GM13977 (cell line): Measurements from ENCODE around the gene SH3BGRL2.
"Not testable (repeated sequence)": the region's sequence is repeated elsewhere in the genome, so short reads cannot be mapped to it uniquely, and the experiment has no call there.

Experiments used
- DNase-seq: peaks from one replicate; pipeline ENCODE4 v3.0.0; 2012; ENCODE audit warnings: low spot score
- in situ Hi-C: fragments of 300-500 bp; cut with MboI; formaldehyde crosslinking; loops from one replicate; pipeline ENCODE4 v1.12.0; 2022; ENCODE audit warnings: low sequenced_read_pairs, low pct_unique_long_range_greater_than_20kb, mixed read lengths, inconsistent platforms; ENCODE audit not compliant: unreplicated experiment
- TF ChIP-seq, protein P1 (sequence below): IDR thresholded peaks from 2 replicates; pipeline ENCODE4 v1.5.1; 2012; ENCODE audit warnings: mild to moderate bottlenecking, control low read depth; ENCODE audit not compliant: insufficient read depth; ENCODE audit errors: extremely low read depth, missing control alignments

The SH3BGRL2 gene

DNA sequence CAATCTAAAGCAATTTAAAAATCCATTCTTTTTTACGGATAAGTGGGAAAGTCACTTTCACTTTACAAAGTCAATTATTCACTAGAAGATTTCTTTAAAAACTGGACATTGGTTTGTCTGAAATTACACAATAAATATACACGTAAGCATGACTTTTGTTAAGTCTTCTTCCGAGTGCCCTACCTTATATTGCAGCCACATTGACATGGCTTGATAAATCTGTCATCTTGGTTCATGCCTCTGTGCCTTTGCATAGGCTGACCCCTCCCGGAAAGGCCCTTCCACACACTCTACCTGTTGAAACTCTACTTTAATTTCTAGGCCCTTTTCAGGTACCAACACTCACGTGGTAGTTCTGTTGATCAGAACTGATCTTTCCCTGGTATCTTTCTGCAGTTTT, 104.1 kb downstream of the SH3BGRL2 start:
- TF ChIP-seq, protein P1, sequence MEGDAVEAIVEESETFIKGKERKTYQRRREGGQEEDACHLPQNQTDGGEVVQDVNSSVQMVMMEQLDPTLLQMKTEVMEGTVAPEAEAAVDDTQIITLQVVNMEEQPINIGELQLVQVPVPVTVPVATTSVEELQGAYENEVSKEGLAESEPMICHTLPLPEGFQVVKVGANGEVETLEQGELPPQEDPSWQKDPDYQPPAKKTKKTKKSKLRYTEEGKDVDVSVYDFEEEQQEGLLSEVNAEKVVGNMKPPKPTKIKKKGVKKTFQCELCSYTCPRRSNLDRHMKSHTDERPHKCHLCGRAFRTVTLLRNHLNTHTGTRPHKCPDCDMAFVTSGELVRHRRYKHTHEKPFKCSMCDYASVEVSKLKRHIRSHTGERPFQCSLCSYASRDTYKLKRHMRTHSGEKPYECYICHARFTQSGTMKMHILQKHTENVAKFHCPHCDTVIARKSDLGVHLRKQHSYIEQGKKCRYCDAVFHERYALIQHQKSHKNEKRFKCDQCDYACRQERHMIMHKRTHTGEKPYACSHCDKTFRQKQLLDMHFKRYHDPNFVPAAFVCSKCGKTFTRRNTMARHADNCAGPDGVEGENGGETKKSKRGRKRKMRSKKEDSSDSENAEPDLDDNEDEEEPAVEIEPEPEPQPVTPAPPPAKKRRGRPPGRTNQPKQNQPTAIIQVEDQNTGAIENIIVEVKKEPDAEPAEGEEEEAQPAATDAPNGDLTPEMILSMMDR, result no peak
- in situ Hi-C loops, result no loop called here
- no peak for DNase-seq

DNA sequence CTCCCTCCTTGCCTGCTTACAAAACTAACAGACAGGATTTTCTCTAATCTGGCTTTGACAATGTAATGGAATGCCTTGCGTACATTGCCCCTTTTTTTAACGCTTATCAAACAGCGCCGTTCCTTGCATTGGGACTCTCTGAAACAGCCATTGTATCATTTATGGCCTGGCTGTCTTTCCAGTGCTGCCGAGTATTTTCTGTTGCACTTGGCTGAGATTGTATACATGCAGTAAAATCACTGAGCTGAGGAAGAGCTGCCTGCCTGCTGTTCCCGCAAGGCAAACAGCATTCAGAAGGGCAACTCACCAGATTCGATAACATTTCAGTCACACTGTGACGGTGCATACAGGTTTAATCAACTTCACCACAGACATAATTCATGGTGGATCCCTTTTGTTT, 106.0 kb downstream of the SH3BGRL2 start:
- in situ Hi-C loops, result no loop called here
- TF ChIP-seq, protein P1, result no peak
- DNase-seq, result no peak

DNA sequence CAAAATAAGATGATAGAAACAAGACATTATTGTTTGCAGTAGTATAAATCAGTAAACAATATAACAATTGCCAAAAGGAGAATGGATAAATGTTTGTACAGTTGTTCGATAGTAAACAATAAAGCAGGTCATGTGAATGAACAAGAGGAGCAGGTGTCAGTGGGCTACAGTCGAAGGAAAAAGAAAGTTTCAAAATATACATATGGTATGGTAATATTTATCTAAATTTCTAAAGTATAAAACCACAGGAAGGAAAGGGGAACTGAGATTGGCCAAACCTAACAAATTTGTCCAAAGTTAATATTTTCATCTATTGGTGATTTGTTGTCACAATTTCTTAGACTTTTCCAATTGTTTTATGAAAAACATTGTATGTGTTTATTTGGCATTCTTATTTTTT, 110.9 kb downstream of the SH3BGRL2 start:
- TF ChIP-seq, protein P1, result no peak
- in situ Hi-C loops, result no loop called here
- no peak for DNase-seq

DNA sequence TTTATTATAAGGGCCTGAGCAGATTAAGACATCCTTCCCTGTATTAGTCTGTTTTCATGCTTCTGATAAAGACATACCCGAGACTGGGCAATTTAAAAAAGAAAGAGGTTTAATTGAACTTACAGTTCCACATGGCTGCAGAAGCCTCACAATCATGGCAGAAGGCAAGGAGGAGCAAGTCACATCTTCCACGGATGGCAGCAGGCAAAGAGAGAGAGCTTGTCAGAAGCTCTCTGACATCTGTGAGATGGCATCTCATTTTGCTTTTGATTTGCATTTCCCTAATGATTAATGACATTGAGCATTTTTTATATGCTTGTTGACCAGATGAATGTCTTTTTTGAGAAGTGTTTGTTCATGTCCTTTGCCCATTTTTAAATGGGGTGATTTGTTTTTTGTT, 114.2 kb downstream of the SH3BGRL2 start:
- not testable (repeated sequence) for DNase-seq

DNA sequence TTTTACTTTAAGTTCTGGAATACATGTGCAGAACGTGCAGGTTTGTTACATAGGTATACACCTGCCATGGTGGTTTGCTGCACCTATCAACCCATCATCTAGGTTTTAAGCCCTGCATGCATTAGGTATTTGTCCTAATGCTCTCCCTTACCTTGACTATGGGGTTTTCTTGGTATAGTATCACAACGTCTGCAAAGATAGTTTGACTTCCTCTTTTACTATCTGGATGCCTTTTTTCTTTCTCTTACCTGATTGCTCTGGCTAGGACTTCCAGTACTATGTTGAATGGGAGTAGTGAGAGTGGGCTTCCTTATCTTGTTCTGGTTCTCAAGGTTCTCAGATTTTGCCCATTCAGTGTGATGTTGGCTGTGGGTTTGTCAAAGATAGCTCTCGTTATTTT, 115.2 kb downstream of the SH3BGRL2 start:
- DNase-seq, in situ Hi-C loops: not testable (repeated sequence)

More for the DNA sequence above, 114.2 kb downstream of the SH3BGRL2 start:
- in situ Hi-C loops, result not testable (repeated sequence)

DNA sequence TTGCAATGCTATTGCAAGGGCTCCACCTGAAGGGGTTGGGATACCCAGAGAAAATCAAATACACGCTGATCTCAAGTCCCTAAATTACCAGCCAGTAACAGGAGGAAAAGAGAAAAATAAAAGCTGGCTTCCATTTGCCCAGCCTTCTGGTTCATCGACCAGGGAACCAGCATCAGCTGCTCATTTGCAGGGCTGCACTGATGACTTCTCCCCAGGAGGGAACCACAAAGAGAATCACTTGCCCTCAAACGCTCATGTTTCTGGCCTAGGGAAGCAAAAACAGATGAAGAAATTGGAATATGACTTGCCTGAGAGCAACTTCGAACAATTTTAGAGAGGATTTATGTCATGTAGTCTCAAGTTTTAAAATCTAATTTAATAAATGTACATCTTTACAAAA, 119.7 kb downstream of the SH3BGRL2 start:
- no peak for DNase-seq
- in situ Hi-C loops, result no loop called here
- TF ChIP-seq, protein P1, result no peak
